ENCODE measurements around the gene DLEC1.

DLEC1 gene

GRCh38 chr3:38001456-38002081 lies 37.4 kb upstream of the DLEC1 start:
- H3K27ac ChIP-seq (ENCODE audit: low read depth, low read length, severe bottlenecking): no peak overlapping the region
- no peaks in the 10 kb centered on the region for H3K36me3 ChIP-seq (ENCODE audit: control insufficient read depth, insufficient read depth, low read length)
- H3K4me3 ChIP-seq (ENCODE audit: extremely low read depth, insufficient read depth, low read length, poor library complexity, severe bottlenecking): no peak overlapping the region
- H3K4me1 ChIP-seq (ENCODE audit: control insufficient read depth, insufficient read depth, low read length, poor library complexity, severe bottlenecking): peaks cover 10% of the 10 kb centered on the region
- 85 to 88% methylated on average over 8 to 9 of the region's 9 CpGs for WGBS, 2 experiments (ENCODE audit: insufficient coverage in 2 of 2)
- no peaks in the 10 kb centered on the region for H3K9me3 ChIP-seq (ENCODE audit: control insufficient read depth, low read length)

DNA sequence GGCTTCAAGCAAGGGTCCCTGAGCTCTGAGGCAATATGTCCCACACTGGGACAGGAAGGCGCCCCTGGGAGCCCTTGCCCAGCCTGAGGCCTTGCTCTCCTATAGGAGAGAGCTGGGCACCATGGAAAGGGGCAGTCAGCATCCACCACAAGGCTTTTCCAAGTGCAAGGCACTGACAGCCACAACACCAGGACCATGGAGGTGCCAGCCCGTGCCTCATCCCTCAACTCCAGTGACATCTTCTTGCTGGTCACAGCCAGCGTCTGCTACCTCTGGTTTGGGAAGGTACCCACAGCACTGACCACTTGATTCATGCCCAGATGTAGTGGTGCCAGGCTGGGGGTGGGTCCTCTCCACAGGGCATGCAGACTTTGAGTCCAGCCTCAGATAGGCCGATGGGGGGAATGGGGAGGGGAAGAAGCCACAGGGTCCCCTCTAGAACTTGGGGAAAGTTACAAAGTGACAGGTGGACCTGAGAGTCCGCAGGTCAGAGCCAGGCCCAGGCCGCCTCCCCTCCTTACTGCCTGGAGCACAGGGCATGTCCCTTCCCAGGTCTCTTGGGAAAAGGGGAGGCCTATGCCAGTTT lies 36.6 kb upstream of the DLEC1 start:
- Histone ChIP-seq H3K9me3 (ENCODE audit: control insufficient read depth, low read length) (no peaks in the 10 kb centered on the region), H3K27ac (ENCODE audit: low read depth, low read length, severe bottlenecking) (no peak overlapping the region), H3K4me3 (ENCODE audit: extremely low read depth, insufficient read depth, low read length, poor library complexity, severe bottlenecking) (no peak overlapping the region), H3K36me3 (ENCODE audit: control insufficient read depth, insufficient read depth, low read length) (no peaks in the 10 kb centered on the region), H3K4me1 (ENCODE audit: control insufficient read depth, insufficient read depth, low read length, poor library complexity, severe bottlenecking) (peaks cover 10% of the 10 kb centered on the region)
- WGBS, 2 experiments (ENCODE audit: insufficient coverage in 2 of 2): 93 to 97% methylated on average over 3 to 5 of the region's 6 CpGs

DNA sequence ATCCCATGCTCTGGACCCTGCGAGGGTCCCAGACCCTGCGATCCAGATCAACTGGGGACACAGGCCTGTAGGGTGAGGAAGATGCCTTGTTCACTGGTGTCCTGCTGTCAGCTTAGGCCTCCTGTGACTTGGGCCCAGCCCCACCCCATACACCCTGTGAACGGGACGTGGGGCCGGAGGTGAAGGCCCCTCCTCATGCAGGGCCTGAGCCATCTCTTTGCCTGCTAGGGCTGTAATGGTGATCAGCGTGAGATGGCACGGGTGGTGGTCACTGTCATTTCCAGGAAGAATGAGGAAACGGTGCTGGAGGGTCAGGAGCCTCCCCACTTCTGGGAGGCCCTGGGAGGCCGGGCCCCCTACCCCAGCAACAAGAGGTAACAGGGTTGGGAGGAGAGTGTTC lies 36.1 kb upstream of the DLEC1 start:
- Histone ChIP-seq H3K36me3 (ENCODE audit: control insufficient read depth, insufficient read depth, low read length) (peaks cover 2% of the 10 kb centered on the region), H3K27ac (ENCODE audit: low read depth, low read length, severe bottlenecking) (no peak overlapping the region), H3K4me3 (ENCODE audit: extremely low read depth, insufficient read depth, low read length, poor library complexity, severe bottlenecking) (no peak overlapping the region), H3K4me1 (ENCODE audit: control insufficient read depth, insufficient read depth, low read length, poor library complexity, severe bottlenecking) (peaks cover 8% of the 10 kb centered on the region), H3K9me3 (ENCODE audit: control insufficient read depth, low read length) (no peaks in the 10 kb centered on the region)
- 85 to 95% methylated on average over 7 to 9 of the region's 9 CpGs for WGBS, 2 experiments (ENCODE audit: insufficient coverage in 2 of 2)

DNA sequence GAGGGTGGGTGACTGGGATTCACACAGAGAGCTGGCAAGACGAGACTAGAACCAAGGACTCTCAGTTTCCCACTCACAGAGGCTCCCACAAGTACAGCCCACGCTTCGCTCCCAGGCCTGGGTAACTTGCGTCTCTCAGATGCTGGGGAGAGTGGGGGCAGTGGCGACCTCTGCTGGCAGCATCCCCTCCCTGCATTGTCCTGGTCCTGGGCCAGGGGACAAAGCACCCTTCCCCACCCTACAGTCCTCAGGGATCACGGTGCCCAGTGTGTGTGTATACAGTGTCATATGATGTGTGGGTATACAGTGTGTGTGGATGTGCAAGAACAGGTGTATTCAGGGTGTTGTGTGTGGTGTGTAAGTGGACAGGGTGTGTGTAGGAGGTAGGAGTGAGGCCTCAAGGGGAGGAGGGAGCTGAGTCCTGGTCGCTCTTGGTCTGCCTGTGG lies 35.6 kb upstream of the DLEC1 start:
- no peak overlapping the region for H3K27ac ChIP-seq (ENCODE audit: low read depth, low read length, severe bottlenecking)
- H3K36me3 ChIP-seq (ENCODE audit: control insufficient read depth, insufficient read depth, low read length): peaks cover 7% of the 10 kb centered on the region
- no peaks in the 10 kb centered on the region for H3K9me3 ChIP-seq (ENCODE audit: control insufficient read depth, low read length)
- H3K4me3 ChIP-seq (ENCODE audit: extremely low read depth, insufficient read depth, low read length, poor library complexity, severe bottlenecking): no peak overlapping the region
- WGBS, 2 experiments (ENCODE audit: insufficient coverage in 2 of 2): 51 to 60% methylated on average over 4 to 5 of the region's 7 CpGs
- H3K4me1 ChIP-seq (ENCODE audit: control insufficient read depth, insufficient read depth, low read length, poor library complexity, severe bottlenecking): peaks cover 3% of the 10 kb centered on the region

- Histone ChIP-seq H3K27ac (ENCODE audit: low read depth, low read length, severe bottlenecking) (no peak overlapping the region), H3K4me1 (ENCODE audit: control insufficient read depth, insufficient read depth, low read length, poor library complexity, severe bottlenecking) (no peaks in the 10 kb centered on the region), H3K4me3 (ENCODE audit: extremely low read depth, insufficient read depth, low read length, poor library complexity, severe bottlenecking) (no peak overlapping the region), H3K36me3 (ENCODE audit: control insufficient read depth, insufficient read depth, low read length) (peaks cover 7% of the 10 kb centered on the region), H3K9me3 (ENCODE audit: control insufficient read depth, low read length) (no peaks in the 10 kb centered on the region)
- WGBS, 2 experiments (ENCODE audit: insufficient coverage in 2 of 2): 76 to 99% methylated on average over 5 to 8 of the region's 11 CpGs
Observed at GRCh38 chr3:38003817-38004414, 35.1 kb upstream of the DLEC1 start.

- H3K27ac ChIP-seq (ENCODE audit: low read depth, low read length, severe bottlenecking): peak overlapping the region; percentile 29
- no peaks in the 10 kb centered on the region for H3K4me1 ChIP-seq (ENCODE audit: control insufficient read depth, insufficient read depth, low read length, poor library complexity, severe bottlenecking)
- 77 to 80% methylated on average over 13 of the region's 14 CpGs for WGBS, 2 experiments (ENCODE audit: insufficient coverage in 2 of 2)
- H3K36me3 ChIP-seq (ENCODE audit: control insufficient read depth, insufficient read depth, low read length): peaks cover 7% of the 10 kb centered on the region
- H3K4me3 ChIP-seq (ENCODE audit: extremely low read depth, insufficient read depth, low read length, poor library complexity, severe bottlenecking): no peak overlapping the region
- H3K9me3 ChIP-seq (ENCODE audit: control insufficient read depth, low read length): no peaks in the 10 kb centered on the region
Observed at GRCh38 chr3:38004415-38005075, 34.5 kb upstream of the DLEC1 start.

- Histone ChIP-seq H3K27ac (ENCODE audit: low read depth, low read length, severe bottlenecking) (peak overlapping the region; percentile 29), H3K4me1 (ENCODE audit: control insufficient read depth, insufficient read depth, low read length, poor library complexity, severe bottlenecking) (no peaks in the 10 kb centered on the region), H3K9me3 (ENCODE audit: control insufficient read depth, low read length) (no peaks in the 10 kb centered on the region), H3K4me3 (ENCODE audit: extremely low read depth, insufficient read depth, low read length, poor library complexity, severe bottlenecking) (no peak overlapping the region), H3K36me3 (ENCODE audit: control insufficient read depth, insufficient read depth, low read length) (peaks cover 11% of the 10 kb centered on the region)
- WGBS, 2 experiments (ENCODE audit: insufficient coverage in 2 of 2): 73 to 94% methylated on average over 7 to 12 of the region's 15 CpGs
Observed at GRCh38 chr3:38005076-38006020, 33.7 kb upstream of the DLEC1 start.

DNA sequence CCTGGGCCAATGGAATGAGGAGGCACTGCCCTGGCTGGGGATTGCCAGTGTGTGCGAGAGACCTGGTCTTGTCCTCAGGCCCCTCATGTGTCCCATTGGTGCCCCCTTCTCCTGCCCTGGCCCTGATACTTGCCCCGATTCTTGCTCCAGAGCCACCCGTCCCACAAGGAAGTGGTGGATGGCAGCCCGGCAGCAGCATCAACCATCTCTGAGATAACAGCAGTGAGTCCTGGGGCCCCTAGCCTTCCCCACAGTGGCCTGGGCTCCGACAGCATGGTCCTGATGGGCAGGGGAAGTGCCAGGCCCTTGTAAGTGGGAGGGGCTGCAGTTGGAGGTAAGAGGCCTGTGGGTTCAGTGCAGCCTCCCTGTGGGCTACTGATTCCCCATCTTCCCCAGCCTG lies 33.0 kb upstream of the DLEC1 start:
- WGBS, 2 experiments (ENCODE audit: insufficient coverage in 2 of 2): 88 to 96% methylated on average over 4 to 5 of the region's 5 CpGs
- no peaks in the 10 kb centered on the region for H3K9me3 ChIP-seq (ENCODE audit: control insufficient read depth, low read length)
- H3K4me1 ChIP-seq (ENCODE audit: control insufficient read depth, insufficient read depth, low read length, poor library complexity, severe bottlenecking): no peaks in the 10 kb centered on the region
- H3K27ac ChIP-seq (ENCODE audit: low read depth, low read length, severe bottlenecking): no peak overlapping the region
- H3K4me3 ChIP-seq (ENCODE audit: extremely low read depth, insufficient read depth, low read length, poor library complexity, severe bottlenecking): no peak overlapping the region
- peaks cover 13% of the 10 kb centered on the region for H3K36me3 ChIP-seq (ENCODE audit: control insufficient read depth, insufficient read depth, low read length)

DNA sequence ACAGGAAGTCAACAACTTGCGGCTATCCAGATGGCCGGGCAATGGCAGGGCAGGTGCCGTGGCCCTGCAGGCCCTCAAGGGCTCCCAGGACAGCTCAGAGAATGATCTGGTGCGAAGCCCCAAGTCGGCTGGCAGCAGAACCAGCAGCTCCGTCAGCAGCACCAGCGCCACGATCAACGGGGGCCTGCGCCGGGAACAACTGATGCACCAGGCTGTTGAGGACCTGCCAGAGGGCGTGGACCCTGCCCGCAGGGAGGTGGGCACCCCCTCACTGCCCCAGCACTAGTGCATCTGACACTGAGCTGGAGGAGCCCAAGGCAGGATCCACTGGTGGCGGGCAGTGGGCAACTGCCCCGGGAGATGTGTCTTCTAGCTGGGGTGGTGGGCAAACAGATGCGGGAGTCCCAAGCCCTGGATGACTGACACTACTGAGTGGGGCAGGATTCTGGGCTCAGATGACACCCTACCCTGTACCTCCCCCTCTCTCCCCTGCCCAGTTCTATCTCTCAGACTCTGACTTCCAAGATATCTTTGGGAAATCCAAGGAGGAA lies 32.5 kb upstream of the DLEC1 start:
- no peaks in the 10 kb centered on the region for H3K9me3 ChIP-seq (ENCODE audit: control insufficient read depth, low read length)
- H3K4me1 ChIP-seq (ENCODE audit: control insufficient read depth, insufficient read depth, low read length, poor library complexity, severe bottlenecking): no peaks in the 10 kb centered on the region
- 97 to 98% methylated on average over 11 to 14 of the region's 16 CpGs for WGBS, 2 experiments (ENCODE audit: insufficient coverage in 2 of 2)
- no peak overlapping the region for H3K4me3 ChIP-seq (ENCODE audit: extremely low read depth, insufficient read depth, low read length, poor library complexity, severe bottlenecking)
- no peak overlapping the region for H3K27ac ChIP-seq (ENCODE audit: low read depth, low read length, severe bottlenecking)
- H3K36me3 ChIP-seq (ENCODE audit: control insufficient read depth, insufficient read depth, low read length): peaks cover 13% of the 10 kb centered on the region

DNA sequence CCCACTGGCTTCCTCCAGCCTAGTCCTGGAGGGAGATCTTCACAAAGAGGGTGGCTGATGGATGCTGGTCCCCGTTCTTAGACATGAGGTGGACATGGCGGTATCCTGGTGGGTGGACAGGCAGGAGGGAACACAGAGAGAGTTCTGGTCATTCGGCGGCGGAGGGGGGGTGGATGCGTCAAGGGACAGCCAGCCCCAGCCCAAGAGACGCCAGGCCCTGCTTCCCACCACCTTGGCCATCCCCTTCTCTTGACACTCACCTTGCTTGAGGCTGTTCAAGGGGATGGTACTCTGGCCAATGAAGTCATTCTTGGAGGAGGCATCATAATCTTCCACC lies 31.3 kb upstream of the DLEC1 start:
- no peaks in the 10 kb centered on the region for H3K4me1 ChIP-seq (ENCODE audit: control insufficient read depth, insufficient read depth, low read length, poor library complexity, severe bottlenecking)
- 97 to 100% methylated on average over 4 to 7 of the region's 7 CpGs for WGBS, 2 experiments (ENCODE audit: insufficient coverage in 2 of 2)
- H3K9me3 ChIP-seq (ENCODE audit: control insufficient read depth, low read length): no peaks in the 10 kb centered on the region
- H3K27ac ChIP-seq (ENCODE audit: low read depth, low read length, severe bottlenecking): no peak overlapping the region
- H3K4me3 ChIP-seq (ENCODE audit: extremely low read depth, insufficient read depth, low read length, poor library complexity, severe bottlenecking): no peak overlapping the region
- peaks cover 13% of the 10 kb centered on the region for H3K36me3 ChIP-seq (ENCODE audit: control insufficient read depth, insufficient read depth, low read length)
